ENCODE measurements around the gene ACIN1.

The ACIN1 gene

GRCh38 chr14:23103581-23103980 lies 8.6 kb upstream of the ACIN1 start:
- no peak for DNase-seq

GRCh38 chr14:23102801-23103200 lies 7.9 kb upstream of the ACIN1 start:
- no peak for DNase-seq

GRCh38 chr14:23101986-23102625 lies 7.2 kb upstream of the ACIN1 start:
- DNase-seq = no peak

GRCh38 chr14:23101213-23101970 lies 6.5 kb upstream of the ACIN1 start:
- DNase-seq = no peak

GRCh38 chr14:23099212-23099861 lies 4.4 kb upstream of the ACIN1 start:
- no peak for DNase-seq

- no peak for DNase-seq
These were observed 2.9 kb upstream of the ACIN1 start for GRCh38 chr14:23097786-23098185.

- DNase-seq = no peak
These were observed 516 bp upstream of the ACIN1 start, which contains the start of gene C14orf119 for GRCh38 chr14:23095196-23096108. Gene C14orf119, plus strand, starts transcription at chr14:23095505. Its CDS starts 2,154 bp downstream, at chr14:23097659.

GRCh38 chr14:23093991-23094665 lies 808 bp downstream of the ACIN1 start:
- DNase-seq = no peak

GRCh38 chr14:23093526-23093925 lies 1.4 kb downstream of the ACIN1 start:
- no peak for DNase-seq

GRCh38 chr14:23093104-23093503 lies 1.8 kb downstream of the ACIN1 start:
- DNase-seq = no peak

- no peak for DNase-seq
These were observed 3.4 kb downstream of the ACIN1 start for GRCh38 chr14:23091294-23092225.

GRCh38 chr14:23090254-23090636 lies 4.7 kb downstream of the ACIN1 start:
- no peak for DNase-seq

- DNase-seq = no peak
These were observed 5.3 kb downstream of the ACIN1 start for GRCh38 chr14:23089498-23090253.

GRCh38 chr14:23086565-23086964 lies 8.4 kb downstream of the ACIN1 start:
- DNase-seq = no peak

GRCh38 chr14:23085458-23085857 lies 9.5 kb downstream of the ACIN1 start:
- DNase-seq = no peak

GRCh38 chr14:23080474-23080873 lies 14.5 kb downstream of the ACIN1 start:
- DNase-seq = no peak

GRCh38 chr14:23079716-23080115 lies 15.2 kb downstream of the ACIN1 start:
- DNase-seq = no peak

- no peak for DNase-seq
These were observed 16.2 kb downstream of the ACIN1 start for GRCh38 chr14:23078692-23079116.

GRCh38 chr14:23077962-23078361 lies 17.0 kb downstream of the ACIN1 start:
- no peak for DNase-seq

GRCh38 chr14:23076785-23077408 lies 18.0 kb downstream of the ACIN1 start:
- DNase-seq = no peak
